Liver (tissue), 9 donors: Measurements from ENCODE around the gene HIPK1. TPM values are rescaled to one million over a fixed set of nuclear protein-coding genes. Genes with fewer than 3 reads are reported as not detected.

ENCODE experiments used
- DNase-seq: peaks from one replicate; pipeline ENCODE4 v3.0.0-alpha.2; 2017; ENCODE audit warnings: low spot score
- H3K27ac ChIP-seq, 2 donors: one replicate each; pipeline ENCODE4 v1.7.0; 2013; ENCODE audit warnings: inconsistent platforms in 2 of 2, low read length in 2 of 2, control low read depth in 1 of 2, low read depth in 1 of 2, mild to moderate bottlenecking in 1 of 2
- H3K27me3 ChIP-seq, 4 donors: one replicate each; pipeline versions ENCODE4 v1.6.1 to v1.7.0; 2013; ENCODE audit warnings: low read length in 3 of 4, inconsistent platforms in 1 of 4, mild to moderate bottlenecking in 1 of 4, moderate library complexity in 1 of 4; ENCODE audit not compliant: control insufficient read depth in 4 of 4, insufficient read depth in 4 of 4
- H3K36me3 ChIP-seq, 4 donors: one replicate each; pipeline versions ENCODE4 v1.6.1 to v1.7.0; 2013; ENCODE audit warnings: low read length in 3 of 4, mild to moderate bottlenecking in 3 of 4, low read depth in 1 of 4, moderate library complexity in 1 of 4; ENCODE audit not compliant: control insufficient read depth in 4 of 4, insufficient read depth in 3 of 4
- H3K4me1 ChIP-seq, 4 donors: one replicate each; pipeline versions ENCODE4 v1.6.1 to v1.7.0; 2013; ENCODE audit warnings: low read length in 3 of 4, mild to moderate bottlenecking in 3 of 4, moderate library complexity in 1 of 4; ENCODE audit not compliant: control insufficient read depth in 4 of 4, insufficient read depth in 4 of 4
- H3K4me3 ChIP-seq, 3 donors: one replicate each; pipeline versions ENCODE4 v1.6.1 to v1.7.0; 2013; ENCODE audit warnings: low read length in 3 of 3, control low read depth in 1 of 3, low read depth in 1 of 3, mild to moderate bottlenecking in 1 of 3
- H3K9ac ChIP-seq, 2 donors: one replicate each; pipeline ENCODE4 v1.7.0; 2013; ENCODE audit warnings: low read length in 2 of 2, mild to moderate bottlenecking in 2 of 2, moderate library complexity in 2 of 2, control low read depth in 1 of 2, low read depth in 1 of 2
- H3K9me3 ChIP-seq, 4 donors: one replicate each; pipeline versions ENCODE4 v1.6.1 to v1.7.0; 2013; ENCODE audit warnings: low read length in 3 of 4; ENCODE audit not compliant: control insufficient read depth in 4 of 4
- CTCF ChIP-seq: fragments of 150-350 bp; IDR thresholded peaks from 2 replicates; pipeline ENCODE4 v1.5.1; 2017; ENCODE audit warnings: improper control_type of control experiment, low read depth, low read length; ENCODE audit not compliant: missing input control
- EGR1 ChIP-seq, 2 donors: IDR thresholded peaks; 2 replicates each; pipeline ENCODE4 v1.6.1; 2016 to 2018; ENCODE audit warnings: antibody characterized with exemption in 2 of 2, low read depth in 2 of 2
- FOXA1 ChIP-seq: IDR thresholded peaks from 2 replicates; pipeline ENCODE4 v1.6.1; 2016; ENCODE audit warnings: antibody characterized with exemption
- FOXA2 ChIP-seq: IDR thresholded peaks from 2 replicates; pipeline ENCODE4 v1.6.1; 2016; ENCODE audit warnings: antibody characterized with exemption
- GABPA ChIP-seq, 2 donors: IDR thresholded peaks in 1 of 2; conservative IDR thresholded peaks in 1 of 2; 2 replicates each; pipeline ENCODE4 v1.6.1; 2016; ENCODE audit warnings: antibody characterized with exemption in 2 of 2, mild to moderate bottlenecking in 1 of 2, moderate library complexity in 1 of 2
- HNF4A ChIP-seq, 2 donors: conservative IDR thresholded peaks; 2 replicates each; pipeline ENCODE4 v1.6.1; 2016; ENCODE audit warnings: antibody characterized with exemption in 2 of 2, mild to moderate bottlenecking in 2 of 2
- HNF4G ChIP-seq: IDR thresholded peaks from 2 replicates; pipeline ENCODE4 v1.6.1; 2016; ENCODE audit warnings: antibody characterized with exemption
- JUND ChIP-seq, 2 donors: IDR thresholded peaks; 2 replicates each; pipeline ENCODE4 v1.6.1; 2016; ENCODE audit warnings: antibody characterized with exemption in 2 of 2
- NR2F2 ChIP-seq: IDR thresholded peaks from 2 replicates; pipeline ENCODE4 v1.6.1; 2016; ENCODE audit warnings: antibody characterized with exemption
- RAD21 ChIP-seq, 2 donors: IDR thresholded peaks; 2 replicates each; pipeline ENCODE4 v1.6.1; 2016; ENCODE audit warnings: antibody characterized with exemption in 2 of 2, mild to moderate bottlenecking in 2 of 2
- REST ChIP-seq: IDR thresholded peaks from 2 replicates; pipeline ENCODE4 v1.6.1; 2016; ENCODE audit warnings: antibody characterized with exemption, mild to moderate bottlenecking
- RXRA ChIP-seq, 2 donors: IDR thresholded peaks; 2 replicates each; pipeline ENCODE4 v1.6.1; 2017 to 2018; ENCODE audit warnings: antibody characterized with exemption in 2 of 2, mild to moderate bottlenecking in 1 of 2
- SP1 ChIP-seq: IDR thresholded peaks from 2 replicates; pipeline ENCODE4 v1.6.1; 2018; ENCODE audit warnings: antibody characterized with exemption, mild to moderate bottlenecking
- TAF1 ChIP-seq: conservative IDR thresholded peaks from 2 replicates; pipeline ENCODE4 v1.6.1; 2016; ENCODE audit warnings: antibody characterized with exemption, mild to moderate bottlenecking
- YY1 ChIP-seq: IDR thresholded peaks from 2 replicates; pipeline ENCODE4 v1.6.1; 2016; ENCODE audit warnings: antibody characterized with exemption, mild to moderate bottlenecking
- WGBS: extraction: QIAGEN DNeasy Blood & Tissue Kit; methylation state at CpG from one replicate; pipeline ENCODE4 v1.1.7; 2013; 5-methylcytosine and 5-hydroxymethylcytosine counted together
- polyA plus RNA-seq, 2 donors: library from polyadenylated mRNA; stranded (reverse) in 1 of 2; unstranded in 1 of 2; fragments of 200-250 nt in 1 of 2; fragments of >200 nt in 1 of 2; fragmentation: Nextera tagmentation in 1 of 2; extraction: Ambion mirVana in 1 of 2; gene quantifications; one replicate each; pipeline versions ENCODE4 v1.2.1 to v1.2.3, GENCODE V29; 2013 to 2015
- total RNA-seq, 2 donors: library from RNA; depleted of rRNA; stranded (reverse); fragments of >200 nt; gene quantifications; one replicate each; pipeline ENCODE4 v1.2.3, GENCODE V29; 2014
- TF ChIP-seq, protein P1 (sequence below): IDR thresholded peaks from 2 replicates; pipeline ENCODE4 v1.6.1; 2016; ENCODE audit warnings: antibody characterized with exemption
- TF ChIP-seq, protein P2 (sequence below): IDR thresholded peaks from 2 replicates; pipeline ENCODE4 v1.6.1; 2016; ENCODE audit warnings: antibody characterized with exemption
- TF ChIP-seq, protein P3 (sequence below): IDR thresholded peaks from 2 replicates; pipeline ENCODE4 v1.6.1; 2016; ENCODE audit warnings: antibody characterized with exemption
- donor health status: healthy.
- donor health status: healthy.
- donor health status: healthy.
- donor health status: healthy.
- donor health status: healthy.

Gene HIPK1
- total and polyA plus RNA-seq, 4 donors, result 8.7 to 50.2 (median 15.1) TPM

- TF ChIP-seq CTCF (no peak), FOXA2 (no peak), TAF1 (no peak), GABPA (IDR thresholded peaks at IDR 0.05 in 1 of 2, conservative IDR thresholded peaks at IDR 0.05 in 1 of 2) (no peak), HNF4G (no peak), FOXA1 (no peak), RAD21 (IDR thresholded peaks at IDR 0.05) (no peak), HNF4A (conservative IDR thresholded peaks at IDR 0.05) (no peak), RXRA (IDR thresholded peaks at IDR 0.05) (no peak)
- TF ChIP-seq, protein P1, sequence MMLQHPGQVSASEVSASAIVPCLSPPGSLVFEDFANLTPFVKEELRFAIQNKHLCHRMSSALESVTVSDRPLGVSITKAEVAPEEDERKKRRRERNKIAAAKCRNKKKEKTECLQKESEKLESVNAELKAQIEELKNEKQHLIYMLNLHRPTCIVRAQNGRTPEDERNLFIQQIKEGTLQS, result no peak
These were observed 37.4 kb upstream of the HIPK1 start (continued) for GRCh38 chr1:113891631-113892220.

- no peaks in the 10 kb centered on the region for H3K27me3 ChIP-seq
- no peak overlapping the region for H3K4me3 ChIP-seq
- DNase-seq, result no peak
- no peaks in the 10 kb centered on the region for H3K4me1 ChIP-seq
- no peak overlapping the region for H3K27ac ChIP-seq
- no peaks in the 10 kb centered on the region for H3K9me3 ChIP-seq
- peaks cover 6 to 28% (median 21%) of the 10 kb centered on the region in 4 donors for H3K36me3 ChIP-seq
- WGBS, result 94% methylated on average over 3 of the region's 3 CpGs
- no peak overlapping the region for H3K9ac ChIP-seq
- TF ChIP-seq, protein P2, sequence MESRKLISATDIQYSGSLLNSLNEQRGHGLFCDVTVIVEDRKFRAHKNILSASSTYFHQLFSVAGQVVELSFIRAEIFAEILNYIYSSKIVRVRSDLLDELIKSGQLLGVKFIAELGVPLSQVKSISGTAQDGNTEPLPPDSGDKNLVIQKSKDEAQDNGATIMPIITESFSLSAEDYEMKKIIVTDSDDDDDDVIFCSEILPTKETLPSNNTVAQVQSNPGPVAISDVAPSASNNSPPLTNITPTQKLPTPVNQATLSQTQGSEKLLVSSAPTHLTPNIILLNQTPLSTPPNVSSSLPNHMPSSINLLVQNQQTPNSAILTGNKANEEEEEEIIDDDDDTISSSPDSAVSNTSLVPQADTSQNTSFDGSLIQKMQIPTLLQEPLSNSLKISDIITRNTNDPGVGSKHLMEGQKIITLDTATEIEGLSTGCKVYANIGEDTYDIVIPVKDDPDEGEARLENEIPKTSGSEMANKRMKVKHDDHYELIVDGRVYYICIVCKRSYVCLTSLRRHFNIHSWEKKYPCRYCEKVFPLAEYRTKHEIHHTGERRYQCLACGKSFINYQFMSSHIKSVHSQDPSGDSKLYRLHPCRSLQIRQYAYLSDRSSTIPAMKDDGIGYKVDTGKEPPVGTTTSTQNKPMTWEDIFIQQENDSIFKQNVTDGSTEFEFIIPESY, result no peak
- TF ChIP-seq RXRA (IDR thresholded peaks at IDR 0.05) (no peak), FOXA2 (no peak), YY1 (no peak), HNF4A (conservative IDR thresholded peaks at IDR 0.05) (no peak), TAF1 (no peak), EGR1 (IDR thresholded peaks at IDR 0.05; ENCODE audit: low read depth in 2 of 2) (no peak), GABPA (IDR thresholded peaks at IDR 0.05 in 1 of 2, conservative IDR thresholded peaks at IDR 0.05 in 1 of 2) (no peak)
- TF ChIP-seq, protein P1, result no peak
These were observed 35.9 kb upstream of the HIPK1 start for GRCh38 chr1:113893267-113893666.

DNA sequence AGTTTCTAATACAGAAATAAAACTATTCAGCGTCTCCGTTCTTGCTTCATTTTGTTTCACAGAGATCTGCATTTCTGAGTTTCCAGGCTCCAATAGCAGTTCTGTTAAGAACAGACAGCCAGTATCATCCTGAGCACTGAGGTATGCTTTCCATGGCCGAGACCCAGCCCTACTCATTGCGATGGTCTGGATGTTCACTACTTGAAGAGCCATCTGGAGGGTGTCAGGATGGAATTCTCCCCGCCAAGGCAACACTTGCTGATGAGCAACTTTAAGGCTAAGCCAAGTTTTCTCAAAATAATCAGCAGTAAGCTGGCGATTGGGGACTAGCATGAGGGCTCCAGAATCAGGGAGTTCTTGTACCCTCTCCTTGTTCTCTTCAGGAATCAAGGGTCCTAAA is 34.0 kb upstream of the HIPK1 start:
- H3K27me3 ChIP-seq, result no peaks in the 10 kb centered on the region
- no peak for TF ChIP-seq HNF4G
- no peak for TF ChIP-seq NR2F2
- TF ChIP-seq FOXA1, result no peak
- no peak for TF ChIP-seq FOXA2
- TF ChIP-seq SP1, result no peak
- TF ChIP-seq, protein P1, result no peak
- no peak for TF ChIP-seq EGR1 (IDR thresholded peaks at IDR 0.05; ENCODE audit: low read depth in 2 of 2)
- TF ChIP-seq RXRA (IDR thresholded peaks at IDR 0.05), result no peak
- TF ChIP-seq, protein P3, sequence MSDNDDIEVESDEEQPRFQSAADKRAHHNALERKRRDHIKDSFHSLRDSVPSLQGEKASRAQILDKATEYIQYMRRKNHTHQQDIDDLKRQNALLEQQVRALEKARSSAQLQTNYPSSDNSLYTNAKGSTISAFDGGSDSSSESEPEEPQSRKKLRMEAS, result no peak
- TF ChIP-seq RAD21 (IDR thresholded peaks at IDR 0.05), result no peak
- TF ChIP-seq GABPA (IDR thresholded peaks at IDR 0.05 in 1 of 2, conservative IDR thresholded peaks at IDR 0.05 in 1 of 2), result no peak
- no peak for TF ChIP-seq TAF1
- TF ChIP-seq JUND (IDR thresholded peaks at IDR 0.05), result no peak
- TF ChIP-seq REST, result no peak

More for the DNA sequence above, 34.0 kb upstream of the HIPK1 start:
- H3K36me3 ChIP-seq, result peaks cover 10 to 37% (median 27%) of the 10 kb centered on the region in 4 donors
- no peaks in the 10 kb centered on the region for H3K9me3 ChIP-seq
- DNase-seq, result no peak
- H3K4me1 ChIP-seq, result no peaks in the 10 kb centered on the region
- no peak overlapping the region for H3K4me3 ChIP-seq
- 96% methylated on average over 6 of the region's 6 CpGs for WGBS
- H3K9ac ChIP-seq, result no peak overlapping the region
- no peak overlapping the region for H3K27ac ChIP-seq
